CD4-positive, CD25-positive, alpha-beta regulatory T cell (primary cell): Measurements from ENCODE around the gene SSU72. TPM values are rescaled to one million over a fixed set of nuclear protein-coding genes. Genes with fewer than 3 reads are reported as not detected.

Source experiments
- ATAC-seq, 2 donors: fragments of 150-1000 bp; cut with Tn5 transposase; one replicate each; pipeline ENCODE4 v1.10.0; 2021; ENCODE audit warnings: low read depth in 2 of 2, moderate number of reproducible peaks in 2 of 2, moderate library complexity in 1 of 2
- DNase-seq, 3 donors: peaks; one replicate each; pipeline versions ENCODE4 v3.0.0 to v3.0.0-alpha.2; 2012 to 2022; ENCODE audit warnings: mixed read lengths in 1 of 3
- H3K27ac ChIP-seq: one replicate; pipeline ENCODE4 v1.7.0; 2013; ENCODE audit warnings: mild to moderate bottlenecking, low read length; ENCODE audit not compliant: insufficient read depth, poor library complexity, severe bottlenecking
- H3K27me3 ChIP-seq: one replicate; pipeline ENCODE4 v1.7.0; 2013; ENCODE audit warnings: low read length; ENCODE audit not compliant: control insufficient read depth, insufficient read depth
- H3K36me3 ChIP-seq: one replicate; pipeline ENCODE4 v1.7.0; 2013; ENCODE audit warnings: mild to moderate bottlenecking, low read length, moderate library complexity; ENCODE audit not compliant: control insufficient read depth, insufficient read depth
- H3K4me1 ChIP-seq: 2 replicates; pipeline ENCODE4 v1.7.0; 2013; ENCODE audit warnings: mild to moderate bottlenecking, low read length; ENCODE audit not compliant: insufficient read depth, control insufficient read depth, poor library complexity, severe bottlenecking
- H3K4me3 ChIP-seq: one replicate; pipeline ENCODE4 v1.7.0; 2013; ENCODE audit warnings: low read depth, mild to moderate bottlenecking, low read length, moderate library complexity
- H3K9me3 ChIP-seq, 2 experiments: 1 replicate in 1 of 2; 2 replicates in 1 of 2; pipeline ENCODE4 v1.7.0; 2013; ENCODE audit warnings: low read length in 2 of 2, mild to moderate bottlenecking in 1 of 2, moderate library complexity in 1 of 2; ENCODE audit not compliant: control insufficient read depth in 2 of 2
- H3K27ac Mint-ChIP-seq, 3 donors: one replicate each; pipeline ENCODE4 v1.8.0; 2020 to 2022; ENCODE audit warnings: mild to moderate bottlenecking in 3 of 3, mixed read lengths in 3 of 3, moderate library complexity in 2 of 3
- H3K27me3 Mint-ChIP-seq: one replicate; pipeline ENCODE4 v1.8.0; 2022; ENCODE audit warnings: mild to moderate bottlenecking, mixed read lengths
- H3K36me3 Mint-ChIP-seq: one replicate; pipeline ENCODE4 v1.8.0; 2020; ENCODE audit warnings: mixed read lengths
- H3K4me1 Mint-ChIP-seq, 4 donors: one replicate each; pipeline ENCODE4 v1.8.0; 2020 to 2022; ENCODE audit warnings: mixed read lengths in 4 of 4, mild to moderate bottlenecking in 1 of 4
- H3K4me3 Mint-ChIP-seq, 4 donors: one replicate each; pipeline ENCODE4 v1.8.0; 2020 to 2022; ENCODE audit warnings: mild to moderate bottlenecking in 4 of 4, mixed read lengths in 4 of 4, moderate library complexity in 3 of 4
- H3K9me3 Mint-ChIP-seq, 7 donors: one replicate each; pipeline ENCODE4 v1.8.0; 2020 to 2022; ENCODE audit warnings: mixed read lengths in 7 of 7, mild to moderate bottlenecking in 3 of 7, moderate library complexity in 2 of 7
- polyA plus RNA-seq, 4 donors: library from polyadenylated mRNA; unstranded; fragments of 300-500 nt; fragmentation: Illumina TruSeq; gene quantifications; one replicate each; pipeline ENCODE4 v1.2.3, GENCODE V29; 2021
- total RNA-seq: library from RNA; stranded (reverse); gene quantifications from one replicate; pipeline ENCODE4 v1.2.3, GENCODE V29; 2022

SSU72 gene
- total and polyA plus RNA-seq, 5 donors from 2014 or later: 104 to 279 (median 201) TPM

- DNase-seq (no peak), ATAC-seq (no peak)
- peaks cover 0 to 18% (median 1%) of the 10 kb centered on the region in 4 donors for H3K4me1 Mint-ChIP-seq
- peaks cover 8% of the 10 kb centered on the region for H3K27me3 Mint-ChIP-seq
- Histone ChIP-seq H3K36me3 (no peaks in the 10 kb centered on the region), H3K27ac (no peak overlapping the region), H3K4me3 (no peak overlapping the region), H3K4me1 (peaks cover 10% of the 10 kb centered on the region), H3K27me3 (no peaks in the 10 kb centered on the region), H3K9me3 (no peaks in the 10 kb centered on the region)
- no peaks in the 10 kb centered on the region for H3K36me3 Mint-ChIP-seq
- peaks cover 0 to 2% (median 0%) of the 10 kb centered on the region in 7 donors for H3K9me3 Mint-ChIP-seq
- peak overlapping the region in 1 of 3 donors; percentile 63 for H3K27ac Mint-ChIP-seq
- H3K4me3 Mint-ChIP-seq: peak overlapping the region in 1 of 4 donors; percentile 68
Observed at GRCh38 chr1:1601564-1602303, 27.1 kb upstream of the SSU72 start.

- no peaks in the 10 kb centered on the region for H3K36me3 Mint-ChIP-seq
- H3K27ac ChIP-seq: no peak overlapping the region
- H3K9me3 ChIP-seq: no peaks in the 10 kb centered on the region
- peak overlapping the region in 2 of 4 donors; percentile 39 to 61 for H3K4me3 Mint-ChIP-seq
- ATAC-seq (no peak), DNase-seq (no peak)
- H3K27me3 Mint-ChIP-seq: peaks cover 8% of the 10 kb centered on the region
- H3K4me1 ChIP-seq: peaks cover 5% of the 10 kb centered on the region
- no peaks in the 10 kb centered on the region for H3K27me3 ChIP-seq
- peaks cover 0 to 16% (median 0%) of the 10 kb centered on the region in 4 donors for H3K4me1 Mint-ChIP-seq
- no peak overlapping the region for H3K27ac Mint-ChIP-seq
- peaks cover 0 to 2% (median 0%) of the 10 kb centered on the region in 7 donors for H3K9me3 Mint-ChIP-seq
- no peaks in the 10 kb centered on the region for H3K36me3 ChIP-seq
- no peak overlapping the region for H3K4me3 ChIP-seq
Observed at GRCh38 chr1:1600861-1601563, 26.3 kb upstream of the SSU72 start.

- ATAC-seq (no peak), DNase-seq (no peak)
- H3K9me3 Mint-ChIP-seq: peaks cover 0 to 2% (median 0%) of the 10 kb centered on the region in 7 donors
- no peak within 1 kb of the TSS for H3K27ac ChIP-seq
- H3K4me3 Mint-ChIP-seq: peak within 1 kb of the TSS; percentile 68 to 87 (median 72)
- H3K9me3 ChIP-seq: no peaks in the 10 kb centered on the region
- no peak within 1 kb of the TSS for H3K4me3 ChIP-seq
- peaks cover 5% of the 10 kb centered on the region for H3K4me1 ChIP-seq
- peaks cover 0 to 16% (median 0%) of the 10 kb centered on the region in 4 donors for H3K4me1 Mint-ChIP-seq
- H3K27me3 ChIP-seq: no peaks in the 10 kb centered on the region
- no peak within 1 kb of the TSS for H3K27ac Mint-ChIP-seq
- no peaks in the 10 kb centered on the region for H3K36me3 ChIP-seq
- H3K27me3 Mint-ChIP-seq: peaks cover 8% of the 10 kb centered on the region
- H3K36me3 Mint-ChIP-seq: no peaks in the 10 kb centered on the region
Observed at GRCh38 chr1:1599935-1600860, 25.5 kb upstream of the SSU72 start, which contains the start of gene FNDC10. Gene FNDC10, minus strand, starts transcription at chr1:1600135. Its CDS starts 120 bp downstream, at chr1:1600015.

- Histone ChIP-seq H3K9me3 (no peaks in the 10 kb centered on the region), H3K4me3 (no peak overlapping the region), H3K27ac (no peak overlapping the region), H3K27me3 (no peaks in the 10 kb centered on the region), H3K4me1 (peaks cover 5% of the 10 kb centered on the region), H3K36me3 (no peaks in the 10 kb centered on the region)
- ATAC-seq (peak; percentile 64 to 66), DNase-seq (peak in 2 of 3 donors; percentile 40 to 74)
- H3K36me3 Mint-ChIP-seq: no peaks in the 10 kb centered on the region
- H3K9me3 Mint-ChIP-seq: peaks cover 0 to 2% (median 0%) of the 10 kb centered on the region in 7 donors
- H3K4me3 Mint-ChIP-seq: peak overlapping the region; percentile 68 to 87 (median 72)
- peaks cover 8% of the 10 kb centered on the region for H3K27me3 Mint-ChIP-seq
- H3K27ac Mint-ChIP-seq: peak overlapping the region in 1 of 3 donors; percentile 20
- H3K4me1 Mint-ChIP-seq: peaks cover 0 to 13% (median 0%) of the 10 kb centered on the region in 4 donors
Observed at GRCh38 chr1:1599030-1599934, 24.6 kb upstream of the SSU72 start.

- no peaks in the 10 kb centered on the region for H3K9me3 ChIP-seq
- ATAC-seq (no peak), DNase-seq (no peak)
- peaks cover 5% of the 10 kb centered on the region for H3K4me1 ChIP-seq
- no peaks in the 10 kb centered on the region for H3K27me3 ChIP-seq
- Mint-ChIP-seq H3K27ac (peak overlapping the region in 1 of 3 donors; percentile 20), H3K27me3 (peaks cover 8% of the 10 kb centered on the region), H3K9me3 (peaks cover 0 to 2% (median 0%) of the 10 kb centered on the region in 7 donors), H3K36me3 (no peaks in the 10 kb centered on the region), H3K4me3 (peak overlapping the region; percentile 3 to 87 (median 72)), H3K4me1 (peaks cover 0 to 13% (median 0%) of the 10 kb centered on the region in 4 donors)
- H3K4me3 ChIP-seq: no peak overlapping the region
- H3K36me3 ChIP-seq: no peaks in the 10 kb centered on the region
- no peak overlapping the region for H3K27ac ChIP-seq
Observed at GRCh38 chr1:1598720-1599029, 24.0 kb upstream of the SSU72 start.

- peaks cover 0 to 2% (median 0%) of the 10 kb centered on the region in 7 donors for H3K9me3 Mint-ChIP-seq
- H3K27me3 ChIP-seq: no peaks in the 10 kb centered on the region
- peaks cover 8% of the 10 kb centered on the region for H3K27me3 Mint-ChIP-seq
- no peak overlapping the region for H3K27ac ChIP-seq
- no peak overlapping the region for H3K27ac Mint-ChIP-seq
- H3K36me3 ChIP-seq: no peaks in the 10 kb centered on the region
- H3K9me3 ChIP-seq: no peaks in the 10 kb centered on the region
- DNase-seq: no peak
- ATAC-seq: no peak
- H3K4me3 Mint-ChIP-seq: peak overlapping the region in 3 of 4 donors; percentile 3 to 87 (median 76)
- peaks cover 0 to 13% (median 0%) of the 10 kb centered on the region in 4 donors for H3K4me1 Mint-ChIP-seq
- no peaks in the 10 kb centered on the region for H3K36me3 Mint-ChIP-seq
- H3K4me3 ChIP-seq: no peak overlapping the region
- H3K4me1 ChIP-seq: peaks cover 5% of the 10 kb centered on the region
Observed at GRCh38 chr1:1598051-1598719, 23.5 kb upstream of the SSU72 start.
